Measurements from ENCODE around the gene EIF3K.
A peak's percentile ranks its signal among the peaks of the same experiment; 100 is the strongest.

The EIF3K gene

DNA sequence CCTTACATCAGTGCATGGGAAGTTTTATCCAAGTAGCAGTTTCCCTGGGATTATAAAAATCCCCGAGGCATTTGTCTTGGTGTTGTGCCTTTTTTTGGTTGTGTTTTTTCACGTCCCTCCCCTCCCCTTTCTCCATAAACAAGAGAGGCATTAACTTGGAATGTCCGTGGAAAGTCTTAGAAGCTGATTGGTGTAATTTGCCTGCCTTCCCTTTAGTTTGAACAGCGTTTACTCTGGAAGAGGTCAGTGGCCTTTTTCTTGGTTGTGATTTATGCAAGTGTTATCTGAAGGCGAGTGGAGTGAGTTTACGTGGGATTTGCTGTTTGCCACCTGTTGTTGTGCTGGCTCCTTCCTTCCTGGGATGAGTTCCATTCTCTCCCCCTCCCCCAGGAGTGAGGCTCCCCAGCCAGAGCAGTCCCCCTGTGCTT is 35.7 kb downstream of the EIF3K start (continued):
- TF ChIP-seq, protein P1, sequence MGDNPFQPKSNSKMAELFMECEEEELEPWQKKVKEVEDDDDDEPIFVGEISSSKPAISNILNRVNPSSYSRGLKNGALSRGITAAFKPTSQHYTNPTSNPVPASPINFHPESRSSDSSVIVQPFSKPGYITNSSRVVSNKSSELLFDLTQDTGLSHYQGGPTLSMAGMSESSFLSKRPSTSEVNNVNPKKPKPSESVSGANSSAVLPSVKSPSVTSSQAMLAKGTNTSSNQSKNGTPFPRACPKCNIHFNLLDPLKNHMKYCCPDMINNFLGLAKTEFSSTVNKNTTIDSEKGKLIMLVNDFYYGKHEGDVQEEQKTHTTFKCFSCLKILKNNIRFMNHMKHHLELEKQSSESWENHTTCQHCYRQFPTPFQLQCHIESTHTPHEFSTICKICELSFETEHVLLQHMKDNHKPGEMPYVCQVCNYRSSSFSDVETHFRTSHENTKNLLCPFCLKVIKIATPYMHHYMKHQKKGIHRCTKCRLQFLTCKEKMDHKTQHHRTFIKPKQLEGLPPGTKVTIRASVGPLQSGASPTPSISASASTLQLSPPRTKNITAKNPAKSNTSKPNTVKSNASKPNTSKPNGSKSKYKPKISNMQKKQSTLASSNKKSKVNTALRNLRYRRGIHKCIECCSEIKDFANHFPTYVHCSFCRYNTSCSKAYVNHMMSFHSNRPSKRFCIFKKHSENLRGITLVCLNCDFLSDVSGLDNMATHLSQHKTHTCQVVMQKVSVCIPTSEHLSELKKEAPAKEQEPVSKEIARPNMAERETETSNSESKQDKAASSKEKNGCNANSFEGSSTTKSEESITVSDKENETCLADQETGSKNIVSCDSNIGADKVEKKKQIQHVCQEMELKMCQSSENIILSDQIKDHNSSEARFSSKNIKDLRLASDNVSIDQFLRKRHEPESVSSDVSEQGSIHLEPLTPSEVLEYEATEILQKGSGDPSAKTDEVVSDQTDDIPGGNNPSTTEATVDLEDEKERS (tag by site-specific recombination; IDR thresholded peaks at IDR 0.05) = no peak
- no peak for TF ChIP-seq ZNF701 (tag by site-specific recombination; IDR thresholded peaks at IDR 0.05)
- TF ChIP-seq, protein P2, sequence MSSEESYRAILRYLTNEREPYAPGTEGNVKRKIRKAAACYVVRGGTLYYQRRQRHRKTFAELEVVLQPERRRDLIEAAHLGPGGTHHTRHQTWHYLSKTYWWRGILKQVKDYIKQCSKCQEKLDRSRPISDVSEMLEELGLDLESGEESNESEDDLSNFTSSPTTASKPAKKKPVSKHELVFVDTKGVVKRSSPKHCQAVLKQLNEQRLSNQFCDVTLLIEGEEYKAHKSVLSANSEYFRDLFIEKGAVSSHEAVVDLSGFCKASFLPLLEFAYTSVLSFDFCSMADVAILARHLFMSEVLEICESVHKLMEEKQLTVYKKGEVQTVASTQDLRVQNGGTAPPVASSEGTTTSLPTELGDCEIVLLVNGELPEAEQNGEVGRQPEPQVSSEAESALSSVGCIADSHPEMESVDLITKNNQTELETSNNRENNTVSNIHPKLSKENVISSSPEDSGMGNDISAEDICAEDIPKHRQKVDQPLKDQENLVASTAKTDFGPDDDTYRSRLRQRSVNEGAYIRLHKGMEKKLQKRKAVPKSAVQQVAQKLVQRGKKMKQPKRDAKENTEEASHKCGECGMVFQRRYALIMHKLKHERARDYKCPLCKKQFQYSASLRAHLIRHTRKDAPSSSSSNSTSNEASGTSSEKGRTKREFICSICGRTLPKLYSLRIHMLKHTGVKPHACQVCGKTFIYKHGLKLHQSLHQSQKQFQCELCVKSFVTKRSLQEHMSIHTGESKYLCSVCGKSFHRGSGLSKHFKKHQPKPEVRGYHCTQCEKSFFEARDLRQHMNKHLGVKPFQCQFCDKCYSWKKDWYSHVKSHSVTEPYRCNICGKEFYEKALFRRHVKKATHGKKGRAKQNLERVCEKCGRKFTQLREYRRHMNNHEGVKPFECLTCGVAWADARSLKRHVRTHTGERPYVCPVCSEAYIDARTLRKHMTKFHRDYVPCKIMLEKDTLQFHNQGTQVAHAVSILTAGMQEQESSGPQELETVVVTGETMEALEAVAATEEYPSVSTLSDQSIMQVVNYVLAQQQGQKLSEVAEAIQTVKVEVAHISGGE (tag by site-specific recombination; conservative IDR thresholded peaks at IDR 0.05; ENCODE audit: low read depth) = peak; percentile 42
- TF ChIP-seq, protein P3, sequence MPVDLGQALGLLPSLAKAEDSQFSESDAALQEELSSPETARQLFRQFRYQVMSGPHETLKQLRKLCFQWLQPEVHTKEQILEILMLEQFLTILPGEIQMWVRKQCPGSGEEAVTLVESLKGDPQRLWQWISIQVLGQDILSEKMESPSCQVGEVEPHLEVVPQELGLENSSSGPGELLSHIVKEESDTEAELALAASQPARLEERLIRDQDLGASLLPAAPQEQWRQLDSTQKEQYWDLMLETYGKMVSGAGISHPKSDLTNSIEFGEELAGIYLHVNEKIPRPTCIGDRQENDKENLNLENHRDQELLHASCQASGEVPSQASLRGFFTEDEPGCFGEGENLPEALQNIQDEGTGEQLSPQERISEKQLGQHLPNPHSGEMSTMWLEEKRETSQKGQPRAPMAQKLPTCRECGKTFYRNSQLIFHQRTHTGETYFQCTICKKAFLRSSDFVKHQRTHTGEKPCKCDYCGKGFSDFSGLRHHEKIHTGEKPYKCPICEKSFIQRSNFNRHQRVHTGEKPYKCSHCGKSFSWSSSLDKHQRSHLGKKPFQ (tag by site-specific recombination; IDR thresholded peaks at IDR 0.05) = no peak
- no peak for TF ChIP-seq ZNF155 (tag by site-specific recombination; IDR thresholded peaks at IDR 0.05)
- TF ChIP-seq ZNF600 (tag by site-specific recombination; IDR thresholded peaks at IDR 0.05) = peak; percentile 75
- TF ChIP-seq ZNF548 (tag by site-specific recombination; IDR thresholded peaks at IDR 0.05) = no peak
- no peak for TF ChIP-seq ZNF416 (tag by site-specific recombination; IDR thresholded peaks at IDR 0.05)
- no peak for TF ChIP-seq REPIN1 (tag by site-specific recombination; IDR thresholded peaks at IDR 0.05; ENCODE audit: low read depth)
- TF ChIP-seq, protein P4, sequence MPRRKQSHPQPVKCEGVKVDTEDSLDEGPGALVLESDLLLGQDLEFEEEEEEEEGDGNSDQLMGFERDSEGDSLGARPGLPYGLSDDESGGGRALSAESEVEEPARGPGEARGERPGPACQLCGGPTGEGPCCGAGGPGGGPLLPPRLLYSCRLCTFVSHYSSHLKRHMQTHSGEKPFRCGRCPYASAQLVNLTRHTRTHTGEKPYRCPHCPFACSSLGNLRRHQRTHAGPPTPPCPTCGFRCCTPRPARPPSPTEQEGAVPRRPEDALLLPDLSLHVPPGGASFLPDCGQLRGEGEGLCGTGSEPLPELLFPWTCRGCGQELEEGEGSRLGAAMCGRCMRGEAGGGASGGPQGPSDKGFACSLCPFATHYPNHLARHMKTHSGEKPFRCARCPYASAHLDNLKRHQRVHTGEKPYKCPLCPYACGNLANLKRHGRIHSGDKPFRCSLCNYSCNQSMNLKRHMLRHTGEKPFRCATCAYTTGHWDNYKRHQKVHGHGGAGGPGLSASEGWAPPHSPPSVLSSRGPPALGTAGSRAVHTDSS (tag by site-specific recombination; IDR thresholded peaks at IDR 0.05) = no peak
- TF ChIP-seq GLIS1 (tag by site-specific recombination; IDR thresholded peaks at IDR 0.05) = peak; percentile 14; the same call in 1 of the 2 replicates
- no peak for TF ChIP-seq GLIS2 (tag by site-specific recombination; IDR thresholded peaks at IDR 0.05)
- no peak for TF ChIP-seq ZNF473 (tag by site-specific recombination; IDR thresholded peaks at IDR 0.05)
- TF ChIP-seq ZNF785 (tag by site-specific recombination; IDR thresholded peaks at IDR 0.05) = no peak
- TF ChIP-seq ZNF157 (tag by site-specific recombination; IDR thresholded peaks at IDR 0.05) = no peak
- no peak for TF ChIP-seq ZNF292 (tag by site-specific recombination; IDR thresholded peaks at IDR 0.05; ENCODE audit: borderline replicate concordance, low read depth)
- TF ChIP-seq, protein P5, sequence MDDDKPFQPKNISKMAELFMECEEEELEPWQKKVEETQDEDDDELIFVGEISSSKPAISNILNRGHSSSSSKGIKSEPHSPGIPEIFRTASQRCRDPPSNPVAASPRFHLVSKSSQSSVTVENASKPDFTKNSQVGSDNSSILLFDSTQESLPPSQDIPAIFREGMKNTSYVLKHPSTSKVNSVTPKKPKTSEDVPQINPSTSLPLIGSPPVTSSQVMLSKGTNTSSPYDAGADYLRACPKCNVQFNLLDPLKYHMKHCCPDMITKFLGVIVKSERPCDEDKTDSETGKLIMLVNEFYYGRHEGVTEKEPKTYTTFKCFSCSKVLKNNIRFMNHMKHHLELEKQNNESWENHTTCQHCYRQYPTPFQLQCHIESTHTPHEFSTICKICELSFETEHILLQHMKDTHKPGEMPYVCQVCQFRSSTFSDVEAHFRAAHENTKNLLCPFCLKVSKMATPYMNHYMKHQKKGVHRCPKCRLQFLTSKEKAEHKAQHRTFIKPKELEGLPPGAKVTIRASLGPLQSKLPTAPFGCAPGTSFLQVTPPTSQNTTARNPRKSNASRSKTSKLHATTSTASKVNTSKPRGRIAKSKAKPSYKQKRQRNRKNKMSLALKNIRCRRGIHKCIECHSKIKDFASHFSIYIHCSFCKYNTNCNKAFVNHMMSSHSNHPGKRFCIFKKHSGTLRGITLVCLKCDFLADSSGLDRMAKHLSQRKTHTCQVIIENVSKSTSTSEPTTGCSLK (tag by site-specific recombination; IDR thresholded peaks at IDR 0.05) = no peak
- TF ChIP-seq ZNF792 (tag by site-specific recombination; IDR thresholded peaks at IDR 0.05) = no peak
- TF ChIP-seq, protein P6, sequence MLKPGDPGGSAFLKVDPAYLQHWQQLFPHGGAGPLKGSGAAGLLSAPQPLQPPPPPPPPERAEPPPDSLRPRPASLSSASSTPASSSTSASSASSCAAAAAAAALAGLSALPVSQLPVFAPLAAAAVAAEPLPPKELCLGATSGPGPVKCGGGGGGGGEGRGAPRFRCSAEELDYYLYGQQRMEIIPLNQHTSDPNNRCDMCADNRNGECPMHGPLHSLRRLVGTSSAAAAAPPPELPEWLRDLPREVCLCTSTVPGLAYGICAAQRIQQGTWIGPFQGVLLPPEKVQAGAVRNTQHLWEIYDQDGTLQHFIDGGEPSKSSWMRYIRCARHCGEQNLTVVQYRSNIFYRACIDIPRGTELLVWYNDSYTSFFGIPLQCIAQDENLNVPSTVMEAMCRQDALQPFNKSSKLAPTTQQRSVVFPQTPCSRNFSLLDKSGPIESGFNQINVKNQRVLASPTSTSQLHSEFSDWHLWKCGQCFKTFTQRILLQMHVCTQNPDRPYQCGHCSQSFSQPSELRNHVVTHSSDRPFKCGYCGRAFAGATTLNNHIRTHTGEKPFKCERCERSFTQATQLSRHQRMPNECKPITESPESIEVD (tag by site-specific recombination; IDR thresholded peaks at IDR 0.05) = peak; percentile 75; the same call in 1 of the 2 replicates
- TF ChIP-seq, protein P7, sequence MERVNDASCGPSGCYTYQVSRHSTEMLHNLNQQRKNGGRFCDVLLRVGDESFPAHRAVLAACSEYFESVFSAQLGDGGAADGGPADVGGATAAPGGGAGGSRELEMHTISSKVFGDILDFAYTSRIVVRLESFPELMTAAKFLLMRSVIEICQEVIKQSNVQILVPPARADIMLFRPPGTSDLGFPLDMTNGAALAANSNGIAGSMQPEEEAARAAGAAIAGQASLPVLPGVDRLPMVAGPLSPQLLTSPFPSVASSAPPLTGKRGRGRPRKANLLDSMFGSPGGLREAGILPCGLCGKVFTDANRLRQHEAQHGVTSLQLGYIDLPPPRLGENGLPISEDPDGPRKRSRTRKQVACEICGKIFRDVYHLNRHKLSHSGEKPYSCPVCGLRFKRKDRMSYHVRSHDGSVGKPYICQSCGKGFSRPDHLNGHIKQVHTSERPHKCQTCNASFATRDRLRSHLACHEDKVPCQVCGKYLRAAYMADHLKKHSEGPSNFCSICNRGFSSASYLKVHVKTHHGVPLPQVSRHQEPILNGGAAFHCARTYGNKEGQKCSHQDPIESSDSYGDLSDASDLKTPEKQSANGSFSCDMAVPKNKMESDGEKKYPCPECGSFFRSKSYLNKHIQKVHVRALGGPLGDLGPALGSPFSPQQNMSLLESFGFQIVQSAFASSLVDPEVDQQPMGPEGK (tag by site-specific recombination; IDR thresholded peaks at IDR 0.05) = 0 out of 2 replicates have a peak, but pooled peaks have one; percentile 32
- no peak for TF ChIP-seq ZNF558 (tag by site-specific recombination; IDR thresholded peaks at IDR 0.05)
- TF ChIP-seq, protein P8, sequence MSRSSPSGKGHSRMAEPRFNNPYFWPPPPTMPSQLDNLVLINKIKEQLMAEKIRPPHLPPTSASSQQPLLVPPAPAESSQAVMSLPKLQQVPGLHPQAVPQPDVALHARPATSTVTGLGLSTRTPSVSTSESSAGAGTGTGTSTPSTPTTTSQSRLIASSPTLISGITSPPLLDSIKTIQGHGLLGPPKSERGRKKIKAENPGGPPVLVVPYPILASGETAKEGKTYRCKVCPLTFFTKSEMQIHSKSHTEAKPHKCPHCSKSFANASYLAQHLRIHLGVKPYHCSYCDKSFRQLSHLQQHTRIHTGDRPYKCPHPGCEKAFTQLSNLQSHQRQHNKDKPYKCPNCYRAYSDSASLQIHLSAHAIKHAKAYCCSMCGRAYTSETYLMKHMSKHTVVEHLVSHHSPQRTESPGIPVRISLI (tag by site-specific recombination; IDR thresholded peaks at IDR 0.05) = peak; percentile 94
- TF ChIP-seq ZNF843 (tag by site-specific recombination; IDR thresholded peaks at IDR 0.05) = 0 out of 2 replicates have a peak, but pooled peaks have one; percentile 22

Measured in HEK293 (cell line).